Type B pancreatic cell (in vitro differentiated cells): Measurements from ENCODE around the gene MAPK11. TPM values are rescaled to one million over a fixed set of nuclear protein-coding genes. Genes with fewer than 3 reads are reported as not detected.

ENCODE experiments used
- DNase-seq: peaks from one replicate; pipeline ENCODE4 v3.0.0; 2021; ENCODE audit warnings: mixed read lengths; ENCODE audit not compliant: unreplicated experiment; ENCODE audit errors: extremely low spot score
- H3K27ac Mint-ChIP-seq: 2 replicates; pipeline ENCODE4 v1.8.0; 2021; ENCODE audit warnings: mild to moderate bottlenecking, mixed read lengths
- H3K27me3 Mint-ChIP-seq: 2 replicates; pipeline ENCODE4 v1.8.0; 2021; ENCODE audit warnings: mixed read lengths
- H3K36me3 Mint-ChIP-seq: 2 replicates; pipeline ENCODE4 v1.8.0; 2021; ENCODE audit warnings: mixed read lengths
- H3K4me1 Mint-ChIP-seq: one replicate; pipeline ENCODE4 v1.8.0; 2021; ENCODE audit warnings: mixed read lengths; ENCODE audit not compliant: unreplicated experiment
- H3K4me3 Mint-ChIP-seq: 2 replicates; pipeline ENCODE4 v1.8.0; 2021; ENCODE audit warnings: mild to moderate bottlenecking, mixed read lengths
- H3K9me3 Mint-ChIP-seq: 2 replicates; pipeline ENCODE4 v1.8.0; 2021; ENCODE audit warnings: mixed read lengths
- total RNA-seq: library from RNA; stranded (reverse); gene quantifications from 2 replicates; pipeline ENCODE4 v1.2.1, GENCODE V29; 2021; ENCODE audit warnings: low replicate concordance
- TF ChIP-seq, protein P1 (sequence below): fragments of 200-600 bp; sonication (generic); conservative IDR thresholded peaks from 2 replicates; pipeline ENCODE4 v1.5.0; 2021; ENCODE audit warnings: antibody characterized with exemption, mild to moderate bottlenecking

The MAPK11 gene
- total RNA-seq, 1 donor from 2014 or later = 7.4 TPM

DNA sequence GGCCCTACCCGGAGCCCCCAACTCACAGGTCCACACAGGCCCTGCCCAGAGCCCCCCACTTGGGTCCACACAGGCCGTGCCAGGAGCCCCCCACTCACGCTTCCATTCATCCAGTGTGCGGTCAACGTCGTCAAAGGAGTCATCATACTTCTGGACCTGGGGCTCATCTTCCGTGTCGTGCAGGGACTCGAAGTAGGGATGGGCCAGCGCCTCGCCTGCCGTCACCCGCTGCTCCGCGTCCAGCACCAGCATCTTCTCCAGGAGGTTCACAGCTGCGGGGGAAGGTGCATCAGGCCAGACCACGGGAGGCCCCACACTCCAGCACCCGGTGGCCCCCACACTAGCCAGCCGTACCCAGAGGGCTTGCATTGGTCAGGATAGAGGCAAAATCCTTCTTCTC is 15.1 kb downstream of the MAPK11 start:
- DNase-seq = no peak
- Mint-ChIP-seq H3K36me3 (no peaks in the 10 kb centered on the region), H3K27me3 (no peaks in the 10 kb centered on the region), H3K27ac (no peak overlapping the region), H3K9me3 (no peaks in the 10 kb centered on the region), H3K4me1 (no peaks in the 10 kb centered on the region), H3K4me3 (no peak overlapping the region)
- TF ChIP-seq, protein P1, sequence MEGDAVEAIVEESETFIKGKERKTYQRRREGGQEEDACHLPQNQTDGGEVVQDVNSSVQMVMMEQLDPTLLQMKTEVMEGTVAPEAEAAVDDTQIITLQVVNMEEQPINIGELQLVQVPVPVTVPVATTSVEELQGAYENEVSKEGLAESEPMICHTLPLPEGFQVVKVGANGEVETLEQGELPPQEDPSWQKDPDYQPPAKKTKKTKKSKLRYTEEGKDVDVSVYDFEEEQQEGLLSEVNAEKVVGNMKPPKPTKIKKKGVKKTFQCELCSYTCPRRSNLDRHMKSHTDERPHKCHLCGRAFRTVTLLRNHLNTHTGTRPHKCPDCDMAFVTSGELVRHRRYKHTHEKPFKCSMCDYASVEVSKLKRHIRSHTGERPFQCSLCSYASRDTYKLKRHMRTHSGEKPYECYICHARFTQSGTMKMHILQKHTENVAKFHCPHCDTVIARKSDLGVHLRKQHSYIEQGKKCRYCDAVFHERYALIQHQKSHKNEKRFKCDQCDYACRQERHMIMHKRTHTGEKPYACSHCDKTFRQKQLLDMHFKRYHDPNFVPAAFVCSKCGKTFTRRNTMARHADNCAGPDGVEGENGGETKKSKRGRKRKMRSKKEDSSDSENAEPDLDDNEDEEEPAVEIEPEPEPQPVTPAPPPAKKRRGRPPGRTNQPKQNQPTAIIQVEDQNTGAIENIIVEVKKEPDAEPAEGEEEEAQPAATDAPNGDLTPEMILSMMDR = no peak

DNA sequence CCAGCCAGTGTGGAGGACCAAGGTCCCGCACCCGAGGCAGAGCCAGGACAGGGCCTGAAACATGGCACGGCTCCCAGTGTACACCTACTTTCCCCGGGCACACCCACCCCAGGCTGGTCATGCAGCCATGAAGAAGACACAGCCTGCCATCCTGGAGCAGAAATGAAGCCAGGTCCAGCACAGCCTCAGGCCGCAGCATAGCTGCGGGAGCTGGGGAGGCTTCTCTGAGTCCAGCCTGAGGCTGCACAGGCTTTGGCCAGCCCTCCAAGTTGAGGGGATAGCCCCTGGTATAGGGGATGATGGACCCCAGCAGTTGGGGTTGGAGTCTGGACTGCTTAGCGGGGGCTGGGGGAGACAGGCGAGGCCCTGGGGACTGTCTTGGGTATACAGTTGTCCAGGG is 16.2 kb downstream of the MAPK11 start:
- Mint-ChIP-seq H3K27ac (no peak overlapping the region), H3K9me3 (no peaks in the 10 kb centered on the region), H3K4me3 (no peak overlapping the region), H3K4me1 (no peaks in the 10 kb centered on the region), H3K27me3 (no peaks in the 10 kb centered on the region), H3K36me3 (no peaks in the 10 kb centered on the region)
- TF ChIP-seq, protein P1 = no peak
- DNase-seq = no peak

DNA sequence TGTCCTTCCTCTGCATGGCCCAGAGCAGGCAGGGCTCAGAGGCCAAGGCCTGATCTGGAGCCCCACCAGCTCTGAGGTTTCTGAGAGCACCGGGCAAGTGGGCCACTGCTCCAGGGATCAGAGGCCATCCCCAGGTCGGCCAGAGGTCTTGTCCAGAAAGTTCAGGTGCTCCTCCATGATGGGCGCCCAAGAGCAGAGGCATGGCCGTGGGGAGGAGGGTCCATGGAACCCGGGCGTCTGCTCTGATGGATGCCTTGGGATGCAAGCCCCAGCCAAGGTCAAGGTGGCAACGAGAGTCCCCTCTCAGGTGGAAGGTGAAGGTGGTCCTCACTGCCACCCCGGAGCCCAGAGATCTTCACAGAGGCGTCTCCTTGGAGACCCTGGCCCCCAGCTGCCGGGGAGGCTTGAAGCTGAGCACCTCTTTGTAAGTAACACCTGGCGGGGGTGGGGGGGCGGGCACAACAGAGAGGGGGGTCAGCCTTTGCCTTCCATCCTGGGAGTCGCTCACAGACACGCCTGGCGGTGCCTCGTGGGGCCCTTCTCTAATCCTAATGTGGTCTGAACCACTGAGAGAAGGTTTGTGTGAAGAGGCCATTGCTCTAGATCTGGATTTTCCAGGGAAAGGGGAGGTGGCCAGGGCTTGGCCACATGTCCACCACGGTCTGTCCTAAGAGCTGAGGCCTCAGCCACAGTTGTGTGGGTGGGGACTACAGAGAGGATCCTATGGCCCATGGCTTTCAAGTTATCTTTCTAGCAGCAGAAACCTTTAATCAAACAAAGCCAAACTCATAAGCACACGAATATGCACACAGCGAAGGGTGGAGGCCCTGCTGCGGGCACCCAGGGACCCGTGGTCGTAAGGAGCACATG is 16.9 kb downstream of the MAPK11 start:
- Mint-ChIP-seq H3K36me3 (no peaks in the 10 kb centered on the region), H3K9me3 (no peaks in the 10 kb centered on the region), H3K27ac (no peak overlapping the region), H3K4me1 (no peaks in the 10 kb centered on the region), H3K27me3 (no peaks in the 10 kb centered on the region), H3K4me3 (no peak overlapping the region)
- no peak for DNase-seq
- TF ChIP-seq, protein P1 = no peak

DNA sequence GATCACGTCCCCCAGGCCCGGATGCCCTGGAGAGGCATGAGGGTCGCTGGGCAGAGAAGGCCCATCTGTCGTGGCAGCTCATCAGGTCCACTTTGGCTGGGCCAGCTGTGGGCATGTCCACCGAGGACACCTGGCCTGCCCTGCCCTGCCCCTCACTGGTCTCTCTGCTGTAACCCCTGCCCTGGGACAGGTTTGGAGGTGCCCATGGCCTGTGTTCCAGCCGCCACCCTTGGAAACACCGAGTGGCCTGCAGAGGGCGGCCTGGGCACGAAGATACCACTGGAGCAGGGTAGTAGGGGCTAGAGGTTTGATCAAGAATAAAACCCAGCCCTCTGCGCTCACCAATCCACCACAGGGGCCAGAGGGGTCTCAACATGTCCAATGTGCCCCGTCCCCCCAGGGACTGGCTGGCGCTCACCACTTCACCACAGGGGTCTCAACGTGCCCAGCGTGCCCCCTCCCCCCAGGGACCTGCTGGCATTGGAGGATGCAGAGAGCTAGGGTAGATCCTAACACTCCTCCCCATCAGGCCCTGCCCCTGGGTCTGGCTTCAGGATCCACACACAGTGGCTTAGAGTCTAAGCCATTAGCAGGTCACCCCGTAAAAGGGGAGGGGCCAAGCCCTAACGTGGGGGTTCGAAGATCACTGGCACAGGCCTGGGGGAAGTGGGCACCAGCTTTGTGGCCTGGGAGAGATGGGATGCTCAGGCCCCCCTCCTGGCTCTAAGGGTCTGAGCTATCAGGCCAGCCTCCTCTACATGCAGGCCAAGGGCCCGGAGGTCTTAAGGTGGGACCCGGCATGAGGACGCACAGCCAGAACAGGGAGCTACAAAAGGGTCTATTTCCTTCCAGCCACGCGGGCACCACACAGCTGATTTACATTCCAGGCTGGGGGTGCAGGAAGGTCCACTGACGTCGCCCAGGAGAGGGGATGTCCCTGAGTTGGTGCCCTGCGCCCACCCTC is 17.8 kb downstream of the MAPK11 start:
- no peak for DNase-seq
- TF ChIP-seq, protein P1 = peak; percentile 74
- H3K4me1 Mint-ChIP-seq = no peaks in the 10 kb centered on the region
- H3K9me3 Mint-ChIP-seq = no peaks in the 10 kb centered on the region
- H3K27me3 Mint-ChIP-seq = no peaks in the 10 kb centered on the region
- H3K27ac Mint-ChIP-seq = no peak overlapping the region
- peak overlapping the region; percentile 62 for H3K4me3 Mint-ChIP-seq
- no peaks in the 10 kb centered on the region for H3K36me3 Mint-ChIP-seq

DNA sequence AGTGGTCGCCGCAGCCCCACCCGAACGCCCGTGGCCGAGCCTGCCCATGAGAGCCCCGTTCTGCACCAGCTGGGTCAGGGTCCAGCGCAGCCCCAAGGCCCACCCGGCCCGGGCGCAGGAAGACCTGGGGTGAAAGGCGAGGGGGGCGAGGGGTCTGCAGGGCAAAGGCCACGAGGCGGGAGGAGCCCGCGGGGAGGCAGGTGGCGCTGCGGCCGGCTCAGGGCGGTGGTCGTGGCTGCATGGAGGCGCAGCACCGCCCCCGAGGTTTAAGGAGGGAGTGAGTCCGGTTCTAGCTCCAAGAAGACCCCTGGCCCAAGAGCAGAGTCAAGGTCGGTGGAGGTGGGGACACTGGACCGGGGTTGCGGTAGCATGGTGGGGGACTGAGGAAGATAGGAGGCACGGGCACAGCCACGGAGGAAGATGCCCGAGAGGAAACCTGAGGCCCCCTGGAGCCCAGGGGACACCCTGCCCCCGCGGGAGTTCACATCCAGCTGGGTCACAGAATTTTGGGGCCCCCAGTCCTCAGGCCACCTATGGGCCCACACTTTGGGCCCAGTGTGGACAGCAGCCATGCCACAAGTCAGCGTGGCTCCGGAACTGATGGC is 18.6 kb downstream of the MAPK11 start:
- DNase-seq = no peak
- Mint-ChIP-seq H3K36me3 (no peaks in the 10 kb centered on the region), H3K4me3 (no peak overlapping the region), H3K27ac (no peak overlapping the region), H3K9me3 (no peaks in the 10 kb centered on the region), H3K4me1 (no peaks in the 10 kb centered on the region), H3K27me3 (no peaks in the 10 kb centered on the region)
- TF ChIP-seq, protein P1 = no peak
